HepG2 (cell line): ENCODE data around the gene CRYM. TPM values are rescaled to one million over a fixed set of nuclear protein-coding genes. Genes with fewer than 3 reads are reported as not detected.

ENCODE experiments used
- ARID4A ChIP-seq: sonication (generic); formaldehyde crosslinking; IDR thresholded peaks from 2 replicates; pipeline ENCODE4 v1.5.0; 2020; ENCODE audit warnings: mild to moderate bottlenecking, missing genetic modification reagents, borderline replicate concordance
- ATF7 ChIP-seq, 2 experiments: fragments of 450-650 bp in 1 of 2; sonication (generic) in 1 of 2; formaldehyde crosslinking in 1 of 2; IDR thresholded peaks; 2 replicates each; pipeline versions ENCODE4 v1.4.0 to v1.6.1; 2016 to 2020; ENCODE audit warnings: antibody characterized with exemption in 1 of 2, mild to moderate bottlenecking in 1 of 2, missing genetic modification reagents in 1 of 2
- GATAD1 ChIP-seq: IDR thresholded peaks from 2 replicates; pipeline ENCODE4 v1.6.1; 2016; ENCODE audit warnings: missing genetic modification reagents, missing compliant biosample characterization
- GTF3A ChIP-seq: sonication (generic); formaldehyde crosslinking; conservative IDR thresholded peaks from 2 replicates; pipeline ENCODE4 v1.4.0; 2020; ENCODE audit warnings: mild to moderate bottlenecking, missing genetic modification reagents
- HMG20B ChIP-seq: conservative IDR thresholded peaks from 2 replicates; pipeline ENCODE4 v1.6.1; 2016; ENCODE audit warnings: missing genetic modification reagents, missing compliant biosample characterization
- MAFK ChIP-seq, 2 experiments: IDR thresholded peaks in 1 of 2; conservative IDR thresholded peaks in 1 of 2; 2 replicates each; pipeline ENCODE4 v1.6.1; 2011; ENCODE audit warnings: improper control_type of control experiment in 2 of 2, low read length in 2 of 2
- PAF1 ChIP-seq: IDR thresholded peaks from 2 replicates; pipeline ENCODE4 v1.6.1; 2016; ENCODE audit warnings: missing genetic modification reagents, missing compliant biosample characterization
- REXO4 ChIP-seq: sonication (generic); formaldehyde crosslinking; IDR thresholded peaks from 2 replicates; pipeline ENCODE4 v1.8.0; 2022; ENCODE audit warnings: missing genetic modification reagents, mild to moderate bottlenecking, borderline replicate concordance
- SOX13 ChIP-seq, 3 experiments: fragments of 450-650 bp in 1 of 3; sonication (generic) in 1 of 3; formaldehyde crosslinking in 1 of 3; IDR thresholded peaks in 2 of 3; conservative IDR thresholded peaks in 1 of 3; 2 replicates each; pipeline versions ENCODE4 v1.5.0 to v1.6.1; 2016 to 2020; ENCODE audit warnings: antibody characterized with exemption in 1 of 3, mild to moderate bottlenecking in 1 of 3, missing compliant biosample characterization in 1 of 3, missing genetic modification reagents in 1 of 3, moderate library complexity in 1 of 3
- STAG1 ChIP-seq: sonication (generic); formaldehyde crosslinking; IDR thresholded peaks from 2 replicates; pipeline ENCODE4 v1.4.0; 2020; ENCODE audit warnings: missing genetic modification reagents
- THAP7 ChIP-seq: sonication (generic); formaldehyde crosslinking; IDR thresholded peaks from 2 replicates; pipeline ENCODE4 v1.8.1; 2023; ENCODE audit warnings: mild to moderate bottlenecking, missing genetic modification reagents
- UBTF ChIP-seq: sonication (generic); formaldehyde crosslinking; IDR thresholded peaks from 2 replicates; pipeline ENCODE4 v1.4.0; 2020; ENCODE audit warnings: mild to moderate bottlenecking, missing genetic modification reagents
- XBP1 ChIP-seq: sonication (generic); formaldehyde crosslinking; IDR thresholded peaks from 2 replicates; pipeline ENCODE4 v1.5.0; 2020; ENCODE audit warnings: missing genetic modification reagents
- ZNF749 ChIP-seq: sonication (generic); formaldehyde crosslinking; IDR thresholded peaks from 2 replicates; pipeline ENCODE4 v1.8.0; 2022; ENCODE audit warnings: mild to moderate bottlenecking, missing genetic modification reagents, moderate library complexity, borderline replicate concordance
- ZNF891 ChIP-seq: sonication (generic); formaldehyde crosslinking; IDR thresholded peaks from 2 replicates; pipeline ENCODE4 v1.5.0; 2020; ENCODE audit warnings: mild to moderate bottlenecking, missing genetic modification reagents
- polyA plus RNA-seq, 8 experiments: library from polyadenylated mRNA; depleted of rRNA in 3 of 8; stranded (reverse) in 7 of 8; unstranded in 1 of 8; fragments of >200 nt; fragmentation: Illumina TruSeq in 4 of 8; extraction: Trizol in 4 of 8; gene quantifications; 2 replicates each; pipeline versions ENCODE4 v1.2.1 to v1.2.3, GENCODE V29; 2011 to 2016; ENCODE audit warnings: low read depth in 4 of 8, missing spikeins in 1 of 8, mixed read lengths in 1 of 8; ENCODE audit not compliant: insufficient read depth in 1 of 8
- total RNA-seq, 5 experiments: library from RNA; depleted of rRNA; stranded (reverse); fragments of >200 nt; fragmentation: Illumina TruSeq; extraction: Trizol; gene quantifications; 2 replicates each; pipeline ENCODE4 v1.2.3, GENCODE V29; 2016; ENCODE audit warnings: low read depth in 1 of 5
- TF ChIP-seq, protein P1 (sequence below): sonication (generic); formaldehyde crosslinking; IDR thresholded peaks from 2 replicates; pipeline ENCODE4 v1.8.1; 2023; ENCODE audit warnings: mild to moderate bottlenecking, inconsistent platforms, moderate library complexity, missing genetic modification reagents, borderline replicate concordance
- TF ChIP-seq, protein P2 (sequence below): sonication (generic); formaldehyde crosslinking; IDR thresholded peaks from 2 replicates; pipeline ENCODE4 v1.4.0; 2020; ENCODE audit warnings: missing genetic modification reagents; ENCODE audit errors: not compliant biosample characterization
- TF ChIP-seq, protein P3 (sequence below): IDR thresholded peaks from 2 replicates; pipeline ENCODE4 v1.6.1; 2016

CRYM gene
- total and polyA plus RNA-seq, 2 of the 13 experiments (the other 11 are each of a cell fraction or from before 2014, with no cell fraction given): 1.9 to 2.2 TPM

DNA sequence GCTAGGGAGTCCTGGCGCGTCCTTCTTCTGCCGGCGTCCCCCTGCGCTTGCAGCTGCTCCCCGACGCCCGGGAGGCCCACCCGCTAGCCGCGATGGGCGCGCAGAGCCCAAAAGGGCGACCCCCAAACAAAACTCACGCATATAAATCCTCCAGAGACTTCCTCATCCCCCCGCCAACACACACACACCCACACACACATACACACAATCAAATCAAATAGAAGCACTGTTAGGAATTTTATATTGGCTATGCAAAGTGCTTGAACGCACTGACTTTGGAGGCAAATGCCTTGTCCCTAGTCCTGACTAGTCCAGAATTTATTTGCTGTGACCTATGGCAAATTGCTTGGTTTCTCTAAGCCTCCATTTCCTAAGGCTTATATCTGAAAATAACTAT, 23.8 kb upstream of the CRYM start (continued):
- TF ChIP-seq, protein P1, sequence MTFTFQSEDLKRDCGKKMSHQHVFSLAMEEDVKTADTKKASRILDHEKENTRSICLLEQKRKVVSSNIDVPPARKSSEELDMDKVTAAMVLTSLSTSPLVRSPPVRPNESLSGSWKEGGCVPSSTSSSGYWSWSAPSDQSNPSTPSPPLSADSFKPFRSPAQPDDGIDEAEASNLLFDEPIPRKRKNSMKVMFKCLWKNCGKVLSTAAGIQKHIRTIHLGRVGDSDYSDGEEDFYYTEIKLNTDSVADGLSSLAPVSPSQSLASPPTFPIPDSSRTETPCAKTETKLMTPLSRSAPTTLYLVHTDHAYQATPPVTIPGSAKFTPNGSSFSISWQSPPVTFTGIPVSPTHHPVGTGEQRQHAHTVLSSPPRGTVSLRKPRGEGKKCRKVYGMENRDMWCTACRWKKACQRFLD: no peak; the same call in 1 of the 2 replicates
- no peak for TF ChIP-seq SOX13 (IDR thresholded peaks at IDR 0.05)
- no peak for TF ChIP-seq SOX13 (CRISPR knock-in tag; conservative IDR thresholded peaks at IDR 0.05 in 1 of 2, IDR thresholded peaks at IDR 0.05 in 1 of 2)
- TF ChIP-seq, protein P2, sequence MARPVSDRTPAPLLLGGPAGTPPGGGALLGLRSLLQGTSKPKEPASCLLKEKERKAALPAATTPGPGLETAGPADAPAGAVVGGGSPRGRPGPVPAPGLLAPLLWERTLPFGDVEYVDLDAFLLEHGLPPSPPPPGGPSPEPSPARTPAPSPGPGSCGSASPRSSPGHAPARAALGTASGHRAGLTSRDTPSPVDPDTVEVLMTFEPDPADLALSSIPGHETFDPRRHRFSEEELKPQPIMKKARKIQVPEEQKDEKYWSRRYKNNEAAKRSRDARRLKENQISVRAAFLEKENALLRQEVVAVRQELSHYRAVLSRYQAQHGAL: no peak
- no peak; the same call in 1 of the 2 replicates for TF ChIP-seq ZNF749 (CRISPR knock-in tag)
- TF ChIP-seq XBP1 (CRISPR knock-in tag): no peak
- TF ChIP-seq STAG1 (CRISPR knock-in tag): no peak
- no peak for TF ChIP-seq REXO4 (CRISPR knock-in tag)
- TF ChIP-seq THAP7 (CRISPR knock-in tag): no peak
- TF ChIP-seq ZNF891 (CRISPR knock-in tag): no peak
- TF ChIP-seq MAFK (conservative IDR thresholded peaks at IDR 0.05 in 1 of 2, IDR thresholded peaks at IDR 0.05 in 1 of 2; ENCODE audit: low read length in 2 of 2): no peak
- TF ChIP-seq, protein P3, sequence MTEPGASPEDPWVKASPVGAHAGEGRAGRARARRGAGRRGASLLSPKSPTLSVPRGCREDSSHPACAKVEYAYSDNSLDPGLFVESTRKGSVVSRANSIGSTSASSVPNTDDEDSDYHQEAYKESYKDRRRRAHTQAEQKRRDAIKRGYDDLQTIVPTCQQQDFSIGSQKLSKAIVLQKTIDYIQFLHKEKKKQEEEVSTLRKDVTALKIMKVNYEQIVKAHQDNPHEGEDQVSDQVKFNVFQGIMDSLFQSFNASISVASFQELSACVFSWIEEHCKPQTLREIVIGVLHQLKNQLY: no peak
- no peak for TF ChIP-seq UBTF (CRISPR knock-in tag)
- no peak for TF ChIP-seq PAF1
- no peak for TF ChIP-seq GTF3A
- no peak for TF ChIP-seq ARID4A (CRISPR knock-in tag)
- TF ChIP-seq HMG20B (CRISPR knock-in tag): no peak
- TF ChIP-seq GATAD1 (CRISPR knock-in tag): no peak
- TF ChIP-seq ATF7 (IDR thresholded peaks at IDR 0.05): no peak
- no peak for TF ChIP-seq ATF7 (CRISPR knock-in tag; IDR thresholded peaks at IDR 0.05)
